ENCODE results near the gene ANKRD9.
"Not testable (repeated sequence)": the region's sequence is repeated elsewhere in the genome, so short reads cannot be mapped to it uniquely, and the experiment has no call there.

The ANKRD9 gene

DNA sequence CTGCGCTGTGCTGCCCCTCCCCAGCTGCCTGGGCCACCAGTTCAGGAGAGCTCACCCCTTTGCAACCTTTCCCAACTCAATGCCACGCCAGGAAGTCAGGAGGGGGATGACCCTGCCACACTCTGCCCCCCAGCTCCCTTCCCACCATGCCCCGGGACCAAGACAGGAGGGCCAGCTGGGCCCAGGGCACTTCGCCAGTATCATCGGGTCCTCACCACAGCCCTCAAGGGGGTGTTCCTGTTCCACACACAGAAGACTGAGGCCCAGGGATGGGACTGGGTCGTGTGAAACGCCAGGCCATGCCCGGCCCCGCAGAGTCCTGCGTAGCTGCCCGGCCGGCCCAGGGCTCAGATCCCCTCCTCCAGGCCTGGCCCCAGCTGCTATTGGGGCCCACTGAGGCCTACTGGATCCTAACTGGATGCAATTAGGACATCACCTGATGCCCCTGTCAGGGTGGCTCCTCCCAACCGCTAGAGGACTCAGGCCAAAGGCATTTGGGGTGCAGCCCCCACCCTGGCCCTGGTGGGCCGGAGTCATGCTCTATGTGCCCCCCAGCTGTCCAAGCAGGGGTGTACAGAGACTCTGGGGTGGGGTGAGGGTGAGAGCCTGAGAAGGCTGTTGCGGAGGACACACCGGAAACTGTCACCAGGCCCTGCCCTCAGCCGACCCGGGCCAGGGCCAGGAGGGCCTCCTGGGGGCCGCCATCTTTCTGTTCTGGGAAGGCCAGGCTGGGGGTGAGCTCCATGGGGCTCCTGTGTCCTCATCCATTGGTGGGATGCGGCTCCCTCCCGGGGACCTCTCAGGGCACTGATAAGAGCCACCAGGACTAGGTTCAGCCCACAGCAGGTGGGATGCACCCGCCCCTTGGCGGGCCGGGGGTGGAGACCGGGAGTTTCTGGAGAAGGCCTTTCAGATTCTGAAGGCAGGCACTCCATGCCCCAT lies 29.3 kb upstream of the ANKRD9 start:
- no peak for DNase-seq (ENCODE audit: low spot score)

DNA sequence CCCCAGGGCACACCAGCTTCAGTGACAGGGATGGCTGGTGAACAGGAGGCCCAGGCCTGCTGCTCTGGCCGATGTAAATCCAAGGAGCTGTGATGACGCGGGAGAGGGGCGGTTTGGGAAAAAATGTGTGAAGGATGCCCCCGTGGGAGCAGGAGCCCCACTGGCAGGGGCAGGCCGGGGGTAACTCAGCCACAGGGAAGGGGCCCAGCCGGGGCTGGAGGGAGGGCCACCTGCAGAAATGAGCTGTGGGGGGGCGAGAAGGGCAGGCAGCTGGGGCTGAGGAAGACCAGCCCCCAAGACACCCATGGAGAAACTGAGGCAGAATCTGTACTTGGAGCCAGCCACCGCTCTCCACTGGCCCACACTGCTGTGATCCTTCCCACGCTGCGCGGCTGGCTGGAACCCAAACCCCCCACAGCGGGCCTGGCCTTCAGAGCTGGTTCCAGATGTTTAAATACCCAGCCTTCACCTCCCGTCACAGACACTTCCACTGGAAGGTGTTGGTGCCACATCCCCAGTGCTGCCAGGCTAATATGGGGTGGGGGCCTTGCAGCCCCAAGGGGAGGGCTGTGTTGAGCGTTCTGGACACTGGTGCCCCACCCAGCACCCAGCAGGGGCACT lies 28.5 kb upstream of the ANKRD9 start:
- no peak for DNase-seq (ENCODE audit: low spot score)

DNA sequence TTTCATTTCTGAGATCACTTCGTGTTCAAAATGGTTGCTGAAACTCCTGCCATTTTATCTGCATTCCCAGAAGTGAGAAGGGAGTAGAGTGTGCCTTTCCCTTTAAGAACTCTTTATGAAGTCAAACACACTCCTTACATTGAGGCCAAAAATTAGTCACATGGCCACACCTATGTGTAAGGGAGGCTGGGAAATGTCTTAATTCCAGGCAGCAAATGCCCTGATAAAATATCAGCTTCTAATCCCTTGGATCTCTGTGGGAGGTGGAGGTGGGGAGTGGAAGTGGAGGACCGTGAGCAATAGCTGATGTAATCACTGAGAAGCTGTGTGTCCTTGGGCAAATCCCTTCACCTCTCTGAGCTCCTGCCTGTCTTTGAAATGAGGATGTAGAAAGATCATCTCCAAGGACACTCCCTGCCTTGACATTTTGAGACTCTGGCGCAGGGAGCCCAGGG lies 22.7 kb upstream of the ANKRD9 start:
- no peak for DNase-seq (ENCODE audit: low spot score)

DNA sequence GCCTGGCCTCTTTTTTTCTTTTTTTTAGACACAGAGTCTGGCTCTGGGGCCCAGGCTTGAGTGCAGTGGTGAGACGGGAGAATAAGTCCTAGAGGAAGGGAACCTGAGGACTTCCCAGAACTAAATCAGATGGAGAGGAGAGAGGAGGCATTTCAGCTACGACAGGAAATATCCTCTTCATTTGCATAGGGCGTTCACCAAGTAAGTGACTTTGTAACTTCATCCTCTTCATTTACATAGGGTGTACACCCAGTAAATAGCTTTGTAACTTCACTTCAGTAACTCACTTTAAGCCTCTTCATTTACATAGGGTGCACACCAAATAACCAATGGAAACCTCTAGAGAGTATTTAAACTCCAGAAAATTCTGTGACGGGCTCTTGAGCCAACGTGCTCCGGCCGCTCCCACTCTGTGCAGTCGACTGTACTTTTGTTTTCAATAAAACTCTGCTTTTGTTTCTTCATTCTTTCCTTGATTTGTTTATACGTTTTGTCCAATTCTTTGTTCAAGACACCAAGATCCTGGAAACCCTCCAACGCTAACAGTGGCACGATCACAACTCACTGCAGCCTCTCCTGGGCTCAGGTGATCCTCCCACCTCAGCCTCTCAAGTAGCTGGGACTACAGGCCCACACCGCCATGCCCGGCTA lies 21.4 kb upstream of the ANKRD9 start:
- DNase-seq (ENCODE audit: low spot score): no peak

DNA sequence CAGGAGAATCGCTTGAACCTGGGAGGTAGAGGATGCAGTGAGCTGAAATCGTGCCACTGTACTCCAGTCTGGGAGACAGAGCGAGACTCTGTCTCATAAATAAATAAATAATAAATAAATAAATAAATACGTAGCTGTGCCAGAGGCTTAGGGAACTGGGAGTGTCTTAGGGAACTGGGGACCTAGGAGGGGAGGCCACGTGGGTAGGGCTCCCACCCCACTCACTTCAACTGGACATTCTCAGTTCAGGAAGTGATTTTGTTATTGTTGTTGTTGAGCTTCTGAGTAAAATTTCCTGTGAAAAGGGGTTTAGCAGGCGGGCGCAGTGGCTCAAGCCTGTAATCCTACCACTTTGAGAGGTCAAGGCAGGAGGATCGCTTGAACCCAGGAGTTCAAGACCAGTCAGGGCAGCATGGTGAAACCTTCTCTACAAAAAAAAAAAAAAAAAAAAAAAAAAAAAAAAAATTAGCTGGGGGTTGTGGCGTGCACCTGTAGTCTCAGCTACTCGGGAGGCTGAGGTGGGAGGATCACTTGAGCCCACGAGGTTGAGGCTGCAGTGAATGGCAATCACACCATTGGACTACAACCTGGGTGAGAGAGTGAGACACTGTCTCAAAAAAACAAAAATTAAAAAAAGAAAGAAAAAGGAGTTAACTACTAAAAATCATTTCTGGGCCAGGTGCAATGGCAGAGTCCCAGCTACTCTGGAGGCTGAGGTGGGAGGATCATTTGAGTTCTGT lies 19.0 kb upstream of the ANKRD9 start:
- no peak for DNase-seq (ENCODE audit: low spot score)

DNA sequence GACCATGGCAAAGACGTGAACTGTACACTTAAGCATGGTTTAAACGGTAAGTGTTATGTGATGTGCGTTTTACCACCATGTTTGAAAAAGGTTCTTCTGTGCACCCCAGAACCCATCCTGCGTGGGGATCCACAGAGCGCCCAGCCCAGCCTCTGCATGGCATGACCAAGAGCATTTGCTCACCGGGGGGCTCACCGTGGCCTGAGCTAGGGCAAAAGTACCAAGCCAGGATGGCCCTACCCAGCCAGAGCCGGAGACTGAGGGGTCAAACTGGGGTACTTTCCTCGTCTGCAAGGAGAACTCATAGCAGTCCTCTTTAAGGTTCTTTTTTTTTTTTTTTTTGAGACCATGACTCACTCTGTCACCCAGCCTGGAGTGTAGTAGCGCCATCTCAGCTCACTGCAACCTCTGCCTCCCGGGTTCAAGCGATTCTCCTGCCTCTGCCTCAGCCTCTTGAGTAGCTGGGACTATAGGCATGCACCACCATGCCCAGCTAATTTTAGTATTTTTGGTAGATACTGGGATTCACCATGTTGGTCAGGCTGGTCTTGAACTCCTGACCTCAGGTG lies 16.4 kb upstream of the ANKRD9 start:
- no peak for DNase-seq (ENCODE audit: low spot score)

DNA sequence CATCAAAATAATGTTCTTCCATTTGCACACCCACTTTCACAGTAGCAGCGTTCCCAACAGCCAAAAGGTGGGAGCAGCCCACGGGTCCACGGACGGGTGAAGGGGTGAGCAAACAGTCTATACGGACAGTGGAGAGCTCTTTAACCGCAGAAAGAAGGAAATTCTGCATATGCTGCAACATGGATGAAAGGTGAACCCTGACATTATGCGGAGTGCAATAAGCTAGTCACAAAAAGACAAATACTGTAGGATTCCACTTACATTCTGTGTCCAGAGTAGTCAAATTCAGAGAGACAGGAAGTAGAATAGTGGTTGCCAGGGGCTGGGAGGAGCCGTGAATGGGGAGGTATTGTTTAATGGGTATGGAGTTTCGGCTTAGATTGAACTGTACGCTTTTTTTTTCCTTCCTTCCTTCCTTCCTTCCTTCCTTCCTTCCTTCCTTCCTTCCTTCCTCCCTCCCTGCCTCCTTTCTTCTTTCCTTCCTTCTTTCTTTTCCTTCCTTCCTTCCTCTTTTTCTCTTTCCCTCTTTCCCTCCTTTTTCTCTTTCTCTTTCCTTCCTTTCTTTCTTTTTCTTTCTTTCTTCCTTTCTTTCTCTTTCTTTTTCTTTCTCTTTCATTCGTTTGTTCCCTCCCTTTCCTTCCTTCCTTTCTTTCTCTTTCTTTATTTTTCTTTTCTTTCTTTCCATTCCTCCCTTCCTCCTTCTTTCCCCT lies 15.8 kb upstream of the ANKRD9 start:
- peak; percentile 49 for DNase-seq (ENCODE audit: low spot score)

DNA sequence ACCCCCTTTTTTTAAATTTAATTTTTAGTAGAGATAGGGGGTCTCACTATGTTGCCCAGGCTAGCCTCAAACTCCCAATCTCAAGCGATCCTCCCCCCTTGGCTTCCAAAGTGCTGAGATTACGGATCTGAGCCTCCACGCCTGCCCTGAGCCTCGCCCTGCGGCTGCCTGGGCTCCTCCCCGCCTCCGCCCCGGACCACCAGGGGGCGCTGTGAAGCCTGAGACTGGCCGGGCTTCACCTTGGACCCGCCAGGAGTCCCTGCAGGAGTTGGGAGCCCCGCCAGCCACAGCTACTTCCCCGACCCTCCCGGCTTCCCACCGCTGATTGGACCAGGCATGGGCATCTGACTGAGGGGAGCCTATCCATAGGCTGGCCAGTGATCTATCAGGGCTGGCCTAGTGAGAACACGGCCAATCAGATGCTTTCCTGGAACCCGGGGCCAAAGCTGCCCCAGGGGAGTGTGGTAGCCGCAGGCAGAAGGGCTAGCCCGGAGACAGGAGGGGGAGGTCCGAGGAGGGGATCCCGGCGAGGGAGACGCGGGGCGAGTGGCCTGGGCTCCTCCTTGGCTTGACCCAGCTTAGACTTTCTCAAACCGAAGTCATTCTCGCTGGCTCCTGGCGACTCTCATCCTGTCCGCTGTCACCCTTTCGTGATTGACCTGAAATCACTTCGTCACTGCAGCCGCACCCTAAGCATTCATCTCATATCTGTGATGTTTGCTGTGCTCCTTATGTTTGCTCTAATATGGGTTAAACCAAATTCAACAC lies 15.1 kb upstream of the ANKRD9 start:
- DNase-seq (ENCODE audit: low spot score): peak; percentile 91

DNA sequence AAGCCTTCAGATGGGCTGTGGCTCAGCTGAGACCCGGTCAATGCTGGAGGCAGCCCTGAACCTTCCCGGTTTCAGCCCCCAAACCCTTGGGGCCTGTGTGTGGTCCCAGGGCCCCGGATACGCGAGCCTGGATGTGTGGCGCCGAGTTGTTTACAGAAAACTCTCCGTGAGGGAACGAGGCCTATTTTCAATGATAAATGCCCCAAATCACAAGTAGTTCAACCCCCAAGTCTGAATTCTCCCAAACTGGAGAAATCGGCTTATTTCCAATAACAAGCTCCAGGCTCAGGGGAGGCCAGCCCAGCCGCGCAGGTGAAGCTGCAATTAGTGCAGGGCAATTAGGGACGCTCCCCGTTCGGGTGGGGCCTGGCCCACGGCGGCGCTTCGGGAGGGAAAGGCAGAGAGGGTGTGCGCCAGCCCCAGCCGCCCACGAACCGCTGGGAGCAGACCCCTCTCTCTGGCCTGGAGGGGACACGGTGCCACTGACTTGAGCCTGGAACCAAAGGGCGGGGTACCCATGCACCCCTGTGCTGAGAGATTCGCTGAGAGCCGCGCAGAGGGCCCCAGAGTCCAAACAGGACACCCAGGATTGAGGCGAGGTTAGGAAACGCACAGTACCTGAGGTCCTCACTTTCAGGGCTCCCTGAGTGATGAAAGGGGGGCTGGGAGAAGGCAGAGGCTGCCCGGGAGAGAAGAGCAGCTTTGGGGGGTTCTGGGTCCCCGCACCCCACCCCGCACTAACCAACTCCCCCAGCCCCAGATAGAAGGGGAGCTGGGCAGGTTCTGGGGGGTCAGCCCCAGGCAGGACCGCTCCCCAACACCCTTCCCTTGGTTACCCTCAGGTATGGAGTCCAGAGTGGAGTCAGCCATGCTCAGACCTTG lies 14.2 kb upstream of the ANKRD9 start:
- DNase-seq (ENCODE audit: low spot score): no peak

DNA sequence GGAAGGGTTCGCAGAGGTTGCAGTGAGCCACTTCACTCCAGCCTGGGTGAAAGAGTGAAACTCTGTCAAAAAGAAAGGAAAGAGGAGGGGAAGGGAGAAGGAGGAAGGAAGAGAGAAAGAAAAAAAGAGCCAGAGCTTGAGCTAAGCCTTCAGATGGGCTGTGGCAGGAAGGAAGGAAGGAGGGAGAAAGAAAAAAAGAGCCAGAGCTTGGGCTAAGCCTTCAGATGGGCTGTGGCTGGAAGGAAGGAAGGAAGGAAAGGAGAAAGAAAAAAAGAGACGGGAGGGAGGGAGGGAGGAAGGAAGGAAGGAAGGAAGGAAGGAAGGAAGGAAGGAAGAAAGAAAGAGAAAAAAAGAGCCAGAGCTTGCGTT lies 13.6 kb upstream of the ANKRD9 start:
- no peak for DNase-seq (ENCODE audit: low spot score)

DNA sequence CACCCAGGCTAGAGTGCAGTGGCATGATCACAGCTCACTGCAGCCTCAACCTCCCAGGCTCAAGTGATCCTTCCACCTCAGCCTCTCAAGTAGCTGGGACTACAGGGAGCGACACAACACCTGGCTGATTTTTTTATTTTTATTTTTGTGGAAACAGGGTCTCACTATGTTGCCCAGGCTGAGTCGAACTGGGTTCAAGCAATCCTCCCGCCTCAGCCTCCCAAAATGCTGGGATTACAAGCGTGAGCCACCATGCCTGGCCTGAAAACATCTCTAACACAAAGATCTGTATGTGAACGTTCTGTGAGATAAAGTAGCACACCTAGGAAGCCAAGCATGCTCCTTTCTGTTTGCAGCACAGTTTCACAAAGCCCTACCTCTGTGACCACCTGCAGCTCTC lies 10.1 kb upstream of the ANKRD9 start:
- DNase-seq (ENCODE audit: low spot score): not testable (repeated sequence)

DNA sequence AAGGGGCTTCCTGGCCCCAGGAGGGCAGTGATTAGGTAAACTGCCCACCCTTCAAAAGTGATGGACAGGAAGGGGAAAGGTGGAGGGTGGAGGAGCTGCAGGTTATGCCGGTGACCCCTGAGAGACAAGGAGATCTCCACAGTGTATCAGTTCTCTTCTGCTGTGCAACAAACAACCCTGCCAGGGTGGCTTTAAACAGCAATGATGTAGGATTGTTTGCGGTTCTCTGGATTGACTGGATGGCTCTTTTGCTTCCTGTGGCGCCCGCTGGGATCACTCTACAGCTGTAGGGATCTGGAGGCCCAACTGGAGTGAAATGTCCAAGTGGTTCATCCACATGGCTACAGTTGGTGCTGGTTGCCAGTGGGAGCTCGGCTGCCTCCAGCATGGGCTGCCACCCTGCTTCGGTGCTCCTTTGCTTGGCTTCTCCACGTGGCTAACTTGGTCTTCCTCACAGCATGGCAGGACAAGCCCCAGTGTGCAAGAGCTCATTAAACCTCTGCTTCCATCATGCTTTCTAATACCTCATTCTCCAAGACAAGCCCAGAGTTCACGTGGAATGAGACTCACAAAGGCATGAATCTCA lies 8.6 kb upstream of the ANKRD9 start:
- DNase-seq (ENCODE audit: low spot score): no peak

DNA sequence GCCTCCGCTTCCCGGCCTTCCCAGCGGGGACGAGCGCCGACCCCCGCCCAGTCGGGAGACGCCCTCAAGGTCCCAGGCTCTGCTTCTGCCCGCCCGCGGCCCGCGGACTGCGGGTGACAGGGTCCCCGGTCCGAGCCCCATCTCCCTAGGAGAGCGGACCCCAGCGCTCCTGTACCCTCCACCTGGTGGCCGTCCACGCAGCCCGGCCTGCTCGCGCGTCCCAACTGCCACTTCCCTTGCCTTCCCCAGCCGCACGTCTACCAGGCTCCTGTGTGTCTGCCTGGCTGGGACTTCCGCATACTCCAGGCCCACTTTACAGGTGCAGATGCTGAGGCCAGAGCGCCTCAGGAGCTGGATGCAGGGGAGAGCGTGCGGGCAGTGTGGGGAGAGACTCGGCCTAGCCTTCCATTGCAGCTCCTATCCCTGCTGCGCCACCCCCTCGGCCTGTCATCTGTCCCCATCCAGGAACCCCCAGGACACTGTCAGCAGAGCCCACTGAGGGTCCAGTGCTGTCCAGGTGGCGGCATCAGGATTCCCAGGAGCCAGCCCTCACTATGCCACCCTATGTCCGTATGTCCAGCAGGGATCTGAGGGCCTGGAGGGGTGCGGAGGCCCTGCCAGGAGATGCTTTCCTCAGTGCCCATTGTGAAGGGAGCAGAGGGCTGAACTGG lies 8.0 kb upstream of the ANKRD9 start:
- no peak for DNase-seq (ENCODE audit: low spot score)

DNA sequence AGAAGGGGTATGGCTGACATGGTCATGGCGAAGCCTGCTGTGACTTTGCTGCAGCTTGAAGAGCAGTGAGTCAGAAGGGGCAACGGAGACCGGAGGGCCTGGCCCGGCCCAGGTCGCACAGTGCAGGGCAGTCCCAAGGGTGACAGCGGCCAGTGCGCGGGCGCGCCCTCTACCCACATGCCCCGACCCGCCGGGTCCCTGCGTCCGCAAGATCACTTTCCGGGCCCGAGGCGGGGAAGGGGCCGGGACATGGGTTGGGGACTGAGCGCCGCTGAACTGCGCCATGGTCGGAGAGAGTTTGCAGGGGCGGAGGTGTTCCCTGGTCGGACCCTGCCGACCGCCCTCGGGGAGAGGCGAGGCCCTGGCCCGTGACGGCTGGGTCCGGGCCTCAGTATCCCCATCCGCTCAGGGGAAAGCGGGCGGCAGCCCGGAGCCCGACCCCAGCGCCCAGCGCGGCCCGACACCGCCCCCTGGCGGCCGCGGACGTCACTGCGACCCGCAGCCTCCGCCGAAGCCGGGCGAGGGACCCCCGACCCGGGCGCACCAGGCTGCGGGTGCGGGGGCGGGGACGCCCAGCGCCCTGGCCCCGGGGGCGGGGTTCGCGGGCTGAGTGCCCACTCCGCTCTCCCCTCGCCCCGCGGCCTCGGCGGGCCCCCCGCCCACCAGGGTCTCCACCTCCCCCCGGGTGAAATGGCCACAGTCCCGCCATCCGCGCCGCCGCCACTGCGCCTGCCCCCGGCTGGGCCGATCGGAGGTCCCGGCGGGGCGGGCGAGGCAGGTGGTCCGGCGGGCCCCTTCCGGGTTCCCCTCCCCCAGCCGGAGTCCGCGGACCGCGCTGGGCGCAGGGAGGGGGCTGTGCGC lies 7.2 kb upstream of the ANKRD9 start:
- DNase-seq (ENCODE audit: low spot score): peak; percentile 45

DNA sequence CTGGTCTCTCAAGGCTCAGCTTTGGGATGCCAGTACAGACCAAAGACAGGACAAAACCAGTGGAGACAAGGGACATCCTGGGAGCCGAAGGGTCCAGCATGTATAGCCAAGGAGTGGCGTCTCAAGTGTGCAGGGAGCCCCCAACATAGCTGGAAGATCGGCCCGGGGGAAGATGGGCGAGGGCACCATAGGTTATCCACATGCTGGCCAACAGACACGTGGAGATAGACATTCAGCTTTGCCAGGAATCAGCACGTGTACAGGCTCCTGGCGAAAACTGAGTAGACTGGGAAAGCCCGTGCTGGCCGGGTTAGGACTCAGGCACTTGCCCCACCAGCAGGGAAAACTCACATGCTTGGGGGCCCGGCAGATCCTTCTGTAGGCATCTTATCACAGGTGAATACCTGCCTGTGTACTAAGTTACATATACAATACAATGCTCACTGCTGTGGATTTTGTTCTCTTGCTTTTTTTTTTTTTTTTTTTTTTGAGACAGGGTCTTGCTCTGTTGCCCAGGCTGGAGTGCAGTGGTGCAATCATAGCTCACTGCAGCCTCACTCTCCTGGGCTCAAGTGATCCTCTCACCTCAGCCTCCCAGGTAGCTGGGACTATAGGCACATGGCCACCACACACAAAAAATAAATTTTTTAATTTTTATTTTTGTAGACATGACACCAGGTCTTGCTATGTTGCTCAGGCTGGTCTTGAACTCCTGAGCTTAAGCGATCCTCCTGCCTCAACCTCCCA lies 5.6 kb upstream of the ANKRD9 start:
- DNase-seq (ENCODE audit: low spot score): no peak

DNA sequence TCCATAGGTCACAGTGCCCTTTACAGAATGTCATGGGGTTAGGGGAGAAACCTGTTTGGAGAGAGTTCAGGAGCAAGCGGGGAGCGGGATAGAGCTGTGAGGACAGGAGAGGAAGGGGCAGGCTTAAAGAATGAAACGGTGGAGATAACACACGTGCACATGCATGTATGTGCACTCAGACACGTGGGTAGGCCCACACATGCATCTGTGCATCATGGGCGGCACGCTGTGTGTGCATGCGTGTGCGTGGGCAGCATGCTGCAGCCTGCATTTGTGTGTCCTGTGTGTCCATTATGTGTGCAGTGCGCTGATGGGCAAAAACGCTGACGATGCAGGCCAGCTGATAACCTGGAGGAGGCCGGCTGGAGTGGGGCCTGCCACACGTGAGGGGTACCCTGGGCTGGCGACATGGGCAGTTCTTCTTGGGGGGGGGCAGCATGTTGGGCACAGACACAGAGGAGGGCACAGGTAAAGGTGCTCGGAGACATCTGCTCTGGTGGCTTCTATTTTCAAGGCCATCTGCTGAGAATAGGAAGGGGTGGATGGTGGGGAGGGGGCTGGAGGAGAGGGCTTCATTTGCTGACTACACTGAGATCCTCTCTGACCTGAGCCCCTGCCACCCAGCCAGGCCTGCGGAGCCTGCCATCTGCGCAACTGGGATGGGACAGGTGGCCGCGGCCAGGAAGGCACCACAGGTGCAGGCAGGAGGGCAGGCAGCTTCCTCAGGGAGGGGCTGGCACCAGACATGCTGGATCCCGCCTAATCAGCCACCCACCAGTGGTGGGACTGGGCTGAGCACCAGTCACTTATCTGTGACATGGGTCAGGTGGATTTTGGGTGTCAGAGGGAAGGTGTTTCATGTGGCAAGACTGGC lies 4.6 kb upstream of the ANKRD9 start:
- no peak for DNase-seq (ENCODE audit: low spot score)
